K562 (cell line): ENCODE measurements around the gene KMT2E. TPM values are rescaled to one million over a fixed set of nuclear protein-coding genes. Genes with fewer than 3 reads are reported as not detected.

Experiments used
- ARID3A ChIP-seq: IDR thresholded peaks from 2 replicates; pipeline ENCODE4 v1.6.1; 2012; ENCODE audit warnings: low read depth, low read length, improper control_type of control experiment, borderline replicate concordance
- ATF1 ChIP-seq, 2 experiments: fragments of 450-650 bp in 1 of 2; IDR thresholded peaks; 2 replicates each; pipeline ENCODE4 v1.6.1; 2016; ENCODE audit warnings: missing compliant biosample characterization in 1 of 2, missing genetic modification characterization in 1 of 2
- C11orf30 ChIP-seq: fragments of 450-650 bp; IDR thresholded peaks from 2 replicates; pipeline ENCODE4 v1.6.1; 2016; ENCODE audit warnings: low read depth, mild to moderate bottlenecking
- CTCFL ChIP-seq: IDR thresholded peaks from 2 replicates; pipeline ENCODE4 v1.6.1; 2011; ENCODE audit warnings: borderline replicate concordance, low read depth, mild to moderate bottlenecking, moderate library complexity, low read length; ENCODE audit not compliant: insufficient read depth, poor library complexity, severe bottlenecking
- CXXC5 ChIP-seq: fragments of 250-450 bp; sonication (Bioruptor Pico); IDR thresholded peaks from 2 replicates; pipeline ENCODE4 v1.8.0; 2022; ENCODE audit warnings: inconsistent platforms, mild to moderate bottlenecking, moderate library complexity
- ELF4 ChIP-seq: fragments of 450-650 bp; formaldehyde crosslinking; IDR thresholded peaks from 2 replicates; pipeline ENCODE4 v1.4.0; 2022; ENCODE audit warnings: missing genetic modification characterization
- ETV1 ChIP-seq: fragments of 450-650 bp; conservative IDR thresholded peaks from 2 replicates; pipeline ENCODE4 v1.6.1; 2016; ENCODE audit warnings: missing genetic modification characterization, control low read depth, low read depth, missing compliant biosample characterization
- JUN ChIP-seq, 2 experiments: sonication (generic) in 1 of 2; formaldehyde crosslinking in 1 of 2; IDR thresholded peaks; 2 replicates each; pipeline versions ENCODE4 v1.6.1 to v1.8.0; 2012 to 2022; ENCODE audit warnings: borderline replicate concordance in 2 of 2, mild to moderate bottlenecking in 2 of 2, improper control_type of control experiment in 1 of 2, low read depth in 1 of 2, low read length in 1 of 2, missing genetic modification reagents in 1 of 2
- NR2F6 ChIP-seq: fragments of 450-650 bp; formaldehyde crosslinking; IDR thresholded peaks from 2 replicates; pipeline ENCODE4 v1.4.0; 2020; ENCODE audit warnings: mild to moderate bottlenecking
- PCBP1 ChIP-seq: fragments of 200-400 bp; formaldehyde crosslinking; IDR thresholded peaks from 2 replicates; pipeline ENCODE4 v1.6.1; 2018; ENCODE audit warnings: mild to moderate bottlenecking, low read depth, low read length; ENCODE audit not compliant: poor library complexity, severe bottlenecking
- SIX5 ChIP-seq, 2 experiments: IDR thresholded peaks; 2 replicates each; pipeline ENCODE4 v1.6.1; 2011; ENCODE audit warnings: low read length in 2 of 2, borderline replicate concordance in 1 of 2, low read depth in 1 of 2, mild to moderate bottlenecking in 1 of 2, moderate library complexity in 1 of 2; ENCODE audit not compliant: insufficient read depth in 1 of 2
- SMAD1 ChIP-seq: fragments of 150-350 bp; IDR thresholded peaks from 2 replicates; pipeline ENCODE4 v1.6.1; 2014; ENCODE audit warnings: low read length, low read depth; ENCODE audit not compliant: partially characterized antibody
- SOX6 ChIP-seq: fragments of 450-650 bp; IDR thresholded peaks from 2 replicates; pipeline ENCODE4 v1.6.1; 2014; ENCODE audit warnings: mild to moderate bottlenecking
- STAT6 ChIP-seq: sonication (generic); formaldehyde crosslinking; IDR thresholded peaks from 2 replicates; pipeline ENCODE4 v1.8.1; 2023; ENCODE audit warnings: mild to moderate bottlenecking, missing genetic modification reagents
- TAF1 ChIP-seq: IDR thresholded peaks from 2 replicates; pipeline ENCODE4 v1.6.1; 2011; ENCODE audit warnings: mild to moderate bottlenecking, low read length, moderate library complexity; ENCODE audit not compliant: insufficient read depth, control insufficient read depth, severe bottlenecking; ENCODE audit errors: extremely low read depth
- TARDBP ChIP-seq: fragments of 450-650 bp; IDR thresholded peaks from 2 replicates; pipeline ENCODE4 v1.6.1; 2016
- ZFP30 ChIP-seq: fragments of 250-450 bp; sonication (Bioruptor Pico); IDR thresholded peaks from 2 replicates; pipeline ENCODE4 v1.8.0; 2022; ENCODE audit warnings: moderate library complexity, mild to moderate bottlenecking, inconsistent platforms, borderline replicate concordance
- ZNF263 ChIP-seq: sonication (generic); formaldehyde crosslinking; IDR thresholded peaks from 2 replicates; pipeline ENCODE4 v1.8.0; 2022; ENCODE audit warnings: mild to moderate bottlenecking, missing genetic modification reagents, borderline replicate concordance
- ZNF561 ChIP-seq: fragments of 450-650 bp; formaldehyde crosslinking; conservative IDR thresholded peaks from 2 replicates; pipeline ENCODE4 v1.4.0; 2020; ENCODE audit warnings: mild to moderate bottlenecking, moderate library complexity
- ZNF778 ChIP-seq: fragments of 450-650 bp; formaldehyde crosslinking; IDR thresholded peaks from 2 replicates; pipeline ENCODE4 v1.4.0; 2020; ENCODE audit warnings: mild to moderate bottlenecking, moderate library complexity
- polyA plus RNA-seq, 8 experiments: library from polyadenylated mRNA; depleted of rRNA in 4 of 8; stranded (reverse) in 5 of 8; unstranded in 3 of 8; fragments of >200 nt; fragmentation: Nextera tagmentation in 2 of 8; fragmentation: Illumina TruSeq in 1 of 8; extraction: Ambion mirVana in 2 of 8; extraction: Trizol in 1 of 8; gene quantifications; 2 replicates each; pipeline versions ENCODE4 v1.2.1 to v1.2.3, GENCODE V29; 2011 to 2014; ENCODE audit warnings: inconsistent platforms in 1 of 8, missing spikeins in 1 of 8
- total RNA-seq, 7 experiments: library from RNA; depleted of rRNA in 6 of 7; stranded (reverse); fragments of >200 nt in 6 of 7; fragmentation: Illumina TruSeq in 2 of 7; extraction: Trizol in 2 of 7; gene quantifications; 2 replicates each; pipeline versions ENCODE4 v1.2.1 to v1.2.3, GENCODE V29; 2011 to 2021; ENCODE audit warnings: low replicate concordance in 1 of 7

KMT2E gene
- total and polyA plus RNA-seq, 9 of the 15 experiments (the other 6 are each of a cell fraction or from before 2014, with no cell fraction given), result 8.9 to 55.3 (median 38.1) TPM

- no peak for TF ChIP-seq ATF1 (CRISPR knock-in tag; IDR thresholded peaks at IDR 0.05)
- TF ChIP-seq ATF1 (tag; IDR thresholded peaks at IDR 0.05), result peak; percentile 98
- peak; percentile 49; the same call in 1 of the 2 replicates for TF ChIP-seq ARID3A
- peak; percentile 93 for TF ChIP-seq PCBP1
- TF ChIP-seq C11orf30, result no peak
- peak; percentile 99 for TF ChIP-seq JUN (IDR thresholded peaks at IDR 0.05; ENCODE audit: borderline replicate concordance, low read depth, low read length)
- TF ChIP-seq JUN (CRISPR knock-in tag; IDR thresholded peaks at IDR 0.05; ENCODE audit: borderline replicate concordance), result peak; percentile 90
- peak; percentile 84 for TF ChIP-seq SMAD1
- TF ChIP-seq ZFP30 (CRISPR knock-in tag), result no peak
- TF ChIP-seq CXXC5 (CRISPR knock-in tag), result peak; percentile 99
- TF ChIP-seq SOX6, result peak; percentile 93
- TF ChIP-seq ZNF778, result no peak
- TF ChIP-seq ZNF263, result peak; percentile 34; the same call in 1 of the 2 replicates
- TF ChIP-seq ELF4 (CRISPR knock-in tag), result no peak
- TF ChIP-seq TARDBP, result peak; percentile 72
- TF ChIP-seq ZNF561 (CRISPR knock-in tag), result no peak
- peak; percentile 93 for TF ChIP-seq ETV1 (tag)
- TF ChIP-seq NR2F6 (CRISPR knock-in tag), result 0 out of 2 replicates have a peak, but pooled peaks have one; percentile 0
- peak; percentile 1 for TF ChIP-seq CTCFL
- TF ChIP-seq SIX5 (IDR thresholded peaks at IDR 0.05; ENCODE audit: borderline replicate concordance in 1 of 2, insufficient read depth in 1 of 2, low read depth in 1 of 2, low read length in 2 of 2), result peak in 1 of 2 experiments; percentile 25; a peak in 1 of 4 replicates
- peak; percentile 97 for TF ChIP-seq TAF1
- TF ChIP-seq STAT6 (CRISPR knock-in tag), result peak; percentile 19
These were observed 1.3 kb upstream of the KMT2E start (continued) for GRCh38 chr7:105012503-105013220.
